Activated naive CD8-positive, alpha-beta T cell treated with anti-CD3 and anti-CD28 coated beads for 36 hours (primary cell): ENCODE data around the gene ISLR2. TPM values are rescaled to one million over a fixed set of nuclear protein-coding genes. Genes with fewer than 3 reads are reported as not detected.
"Not testable (repeated sequence)": the region's sequence is repeated elsewhere in the genome, so short reads cannot be mapped to it uniquely, and the experiment has no call there.

Experiments used
- DNase-seq: peaks from one replicate; pipeline ENCODE4 v3.0.0; 2021
- H3K27ac Mint-ChIP-seq: one replicate; pipeline ENCODE4 v1.8.0; 2022; ENCODE audit warnings: mild to moderate bottlenecking, moderate library complexity, mixed read lengths
- H3K27me3 Mint-ChIP-seq: one replicate; pipeline ENCODE4 v1.8.0; 2022; ENCODE audit warnings: mild to moderate bottlenecking, mixed read lengths
- H3K36me3 Mint-ChIP-seq: one replicate; pipeline ENCODE4 v1.8.0; 2021; ENCODE audit warnings: mild to moderate bottlenecking, mixed read lengths
- H3K4me1 Mint-ChIP-seq: one replicate; pipeline ENCODE4 v1.8.0; 2021; ENCODE audit warnings: mixed read lengths
- H3K4me3 Mint-ChIP-seq: one replicate; pipeline ENCODE4 v1.8.0; 2022; ENCODE audit warnings: mild to moderate bottlenecking, moderate library complexity, mixed read lengths
- H3K9me3 Mint-ChIP-seq: one replicate; pipeline ENCODE4 v1.8.0; 2022; ENCODE audit warnings: mixed read lengths
- total RNA-seq, 2 experiments: library from RNA; stranded (reverse); gene quantifications; one replicate each; pipeline ENCODE4 v1.2.3, GENCODE V29; 2021

ISLR2 gene
- total RNA-seq, 2 experiments from 2014 or later = not detected

DNA sequence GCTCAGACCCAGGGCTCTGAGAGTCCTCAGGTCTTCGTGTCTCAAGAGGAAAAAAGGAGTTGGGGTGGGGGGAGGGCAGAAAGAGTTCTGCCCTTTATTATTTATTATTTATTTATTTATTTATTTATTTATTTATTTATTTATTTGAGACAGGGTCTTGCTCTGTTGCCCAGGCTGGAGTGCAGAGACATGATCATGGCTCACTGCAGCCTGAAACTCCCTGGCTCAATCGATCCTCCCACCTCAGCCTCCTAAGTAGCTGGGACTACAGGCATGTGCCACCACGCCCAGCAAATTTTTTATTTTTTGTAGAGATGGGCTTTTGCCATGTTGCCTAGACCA lies 31.8 kb downstream of the ISLR2 start:
- not testable (repeated sequence) for H3K36me3 Mint-ChIP-seq, H3K27ac Mint-ChIP-seq, DNase-seq, H3K4me3 Mint-ChIP-seq, H3K9me3 Mint-ChIP-seq
- peaks cover 29% of the 10 kb centered on the region for H3K4me1 Mint-ChIP-seq
- H3K27me3 Mint-ChIP-seq = peaks cover 11% of the 10 kb centered on the region

DNA sequence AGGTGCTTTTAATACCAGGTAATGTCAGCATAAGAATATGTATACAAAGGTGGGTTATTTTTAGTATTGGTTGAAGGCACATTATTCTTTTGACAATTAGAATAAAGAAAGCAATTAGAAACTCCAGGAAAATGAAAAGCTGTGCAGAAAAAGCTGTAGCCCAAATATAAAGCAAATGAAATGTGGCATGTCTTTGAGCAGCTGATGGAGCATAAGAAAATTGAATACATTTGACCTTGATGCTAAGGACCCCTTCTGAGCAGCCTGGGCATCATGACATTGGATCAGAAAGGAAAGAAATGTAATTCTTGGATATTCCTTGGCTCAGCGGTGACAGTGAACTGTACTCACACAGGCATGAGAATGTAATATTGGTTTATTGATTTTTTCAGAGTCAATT lies 35.1 kb downstream of the ISLR2 start:
- Mint-ChIP-seq H3K36me3 (no peaks in the 10 kb centered on the region), H3K27ac (no peak overlapping the region), H3K4me3 (no peak overlapping the region), H3K27me3 (peaks cover 11% of the 10 kb centered on the region), H3K9me3 (no peaks in the 10 kb centered on the region), H3K4me1 (no peaks in the 10 kb centered on the region)
- no peak for DNase-seq

DNA sequence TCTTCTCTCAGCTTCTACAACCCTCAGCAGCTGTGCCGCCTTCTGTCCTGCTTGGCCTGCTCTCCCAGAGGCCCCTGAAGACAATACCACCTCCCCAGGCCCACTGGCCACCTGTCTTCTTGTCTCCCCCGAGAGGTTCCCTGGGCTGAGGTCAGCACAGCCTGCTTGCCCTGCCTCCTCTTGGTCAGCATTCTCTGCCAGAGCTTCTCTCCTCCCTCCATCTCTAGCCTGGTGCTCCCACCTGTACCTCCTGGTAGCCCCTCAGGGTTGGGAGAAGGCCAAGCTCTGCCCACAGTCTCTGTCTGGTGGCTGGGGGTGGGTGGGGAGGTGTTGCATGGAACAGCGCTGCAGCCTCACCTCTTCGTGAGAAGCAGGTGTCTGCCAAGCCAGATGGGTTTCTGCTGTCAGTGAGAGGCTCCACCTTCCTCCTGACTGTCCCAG lies 37.5 kb downstream of the ISLR2 start:
- no peak for DNase-seq

DNA sequence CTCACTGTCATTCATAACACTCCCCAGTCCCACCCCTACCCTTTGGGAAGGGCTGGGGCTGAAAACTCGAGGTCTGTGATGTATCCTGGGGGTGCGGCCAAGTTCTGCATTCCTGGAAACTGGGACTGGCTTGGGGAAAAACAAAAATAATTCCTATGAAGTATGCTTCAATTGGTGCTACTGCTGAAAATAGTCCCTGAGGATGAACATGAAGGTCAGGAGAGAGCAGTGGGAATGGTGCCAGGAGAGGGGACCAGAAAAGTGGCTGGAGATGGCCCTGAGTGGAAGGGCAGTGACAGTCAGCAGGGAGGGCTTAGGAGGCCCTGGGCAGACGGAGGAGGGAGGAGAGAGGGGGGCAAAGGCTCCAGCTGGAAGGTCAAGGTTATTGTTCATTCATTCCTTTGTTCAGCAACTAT lies 38.3 kb downstream of the ISLR2 start:
- H3K27ac Mint-ChIP-seq = no peak overlapping the region
- DNase-seq = no peak
- no peaks in the 10 kb centered on the region for H3K27me3 Mint-ChIP-seq
- no peaks in the 10 kb centered on the region for H3K36me3 Mint-ChIP-seq
- H3K4me1 Mint-ChIP-seq = no peaks in the 10 kb centered on the region
- H3K9me3 Mint-ChIP-seq = no peaks in the 10 kb centered on the region
- H3K4me3 Mint-ChIP-seq = no peak overlapping the region

More for the DNA sequence above, 37.5 kb downstream of the ISLR2 start:
- Mint-ChIP-seq H3K9me3 (no peaks in the 10 kb centered on the region), H3K4me1 (no peaks in the 10 kb centered on the region), H3K27ac (no peak overlapping the region), H3K36me3 (no peaks in the 10 kb centered on the region), H3K27me3 (peaks cover 6% of the 10 kb centered on the region), H3K4me3 (no peak overlapping the region)

DNA sequence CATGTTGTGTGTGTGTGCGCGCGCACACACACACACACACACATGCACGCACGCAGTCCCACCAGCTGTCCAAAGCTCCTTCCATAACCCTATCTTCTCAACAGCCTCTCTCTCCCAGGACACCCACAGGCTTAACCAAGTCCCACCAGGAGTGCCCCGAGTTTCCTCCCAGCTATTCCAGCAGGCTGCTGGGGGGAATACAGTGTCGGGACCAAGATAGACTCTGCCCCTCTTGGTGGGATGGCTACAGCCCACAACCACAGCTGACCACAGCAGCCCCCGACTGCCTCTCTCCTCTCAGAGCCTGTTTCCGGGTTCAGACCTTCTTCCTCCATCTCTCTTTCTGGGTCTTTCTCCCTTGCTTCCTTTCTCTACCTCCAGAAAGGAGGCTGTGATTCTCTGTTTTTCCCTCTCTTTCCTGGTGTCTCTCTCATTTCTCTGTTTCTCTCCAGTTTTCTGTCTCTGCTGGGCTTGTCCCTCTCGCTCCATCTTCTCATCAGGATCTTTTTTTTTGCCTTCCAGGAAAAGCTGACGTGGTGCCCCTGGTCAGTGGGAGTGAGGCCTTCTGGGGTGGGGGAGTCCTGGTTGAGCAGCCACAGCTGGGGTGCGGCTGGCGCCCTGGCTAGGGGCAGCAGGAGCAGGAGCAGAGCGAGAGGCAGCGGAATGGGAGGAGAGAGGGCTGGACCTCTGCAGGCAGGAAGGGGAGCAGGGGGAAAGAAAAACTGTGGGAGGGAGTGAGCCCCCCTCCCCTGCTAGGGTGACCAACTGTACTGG lies 39.9 kb downstream of the ISLR2 start:
- no peaks in the 10 kb centered on the region for H3K36me3 Mint-ChIP-seq
- H3K27me3 Mint-ChIP-seq = no peaks in the 10 kb centered on the region
- H3K4me3 Mint-ChIP-seq = no peak overlapping the region
- no peak overlapping the region for H3K27ac Mint-ChIP-seq
- DNase-seq = no peak
- no peaks in the 10 kb centered on the region for H3K4me1 Mint-ChIP-seq
- no peaks in the 10 kb centered on the region for H3K9me3 Mint-ChIP-seq

DNA sequence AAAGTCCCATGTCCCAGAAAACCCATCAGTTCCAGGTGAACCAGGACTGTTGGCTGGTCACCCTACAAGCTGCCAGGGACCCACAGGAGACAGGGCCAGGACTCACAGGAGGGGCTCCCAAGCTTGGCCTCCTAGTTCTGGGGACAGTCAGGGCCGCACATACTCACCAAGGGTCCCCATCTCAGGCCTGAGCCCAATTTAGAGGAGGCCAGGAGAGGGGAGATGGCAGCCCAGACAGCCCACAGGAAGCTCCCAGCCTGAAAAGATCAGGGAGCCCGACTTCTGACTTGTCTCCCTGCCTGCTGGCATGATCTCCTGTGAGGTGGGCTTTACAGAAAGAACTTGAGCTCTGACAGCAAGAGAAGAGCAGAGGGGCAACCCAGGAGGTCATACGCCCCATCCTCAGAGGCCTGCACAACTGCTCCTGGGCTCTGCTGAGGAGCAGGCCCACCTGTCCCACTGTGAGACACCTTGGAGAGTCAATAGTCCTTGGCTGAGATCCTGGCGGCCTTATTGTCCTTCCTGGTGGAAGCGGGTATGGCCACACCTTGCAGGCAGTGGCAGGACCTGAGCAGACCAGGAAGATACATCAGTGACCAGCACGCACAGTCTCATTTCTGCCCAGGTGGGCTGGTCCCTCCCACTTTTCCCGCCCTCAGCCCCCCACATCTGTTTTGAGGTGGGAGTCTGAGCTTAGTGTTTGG lies 40.6 kb downstream of the ISLR2 start:
- no peak for DNase-seq
- Mint-ChIP-seq H3K9me3 (no peaks in the 10 kb centered on the region), H3K36me3 (no peaks in the 10 kb centered on the region), H3K27ac (no peak overlapping the region), H3K4me3 (no peak overlapping the region), H3K4me1 (no peaks in the 10 kb centered on the region), H3K27me3 (no peaks in the 10 kb centered on the region)

DNA sequence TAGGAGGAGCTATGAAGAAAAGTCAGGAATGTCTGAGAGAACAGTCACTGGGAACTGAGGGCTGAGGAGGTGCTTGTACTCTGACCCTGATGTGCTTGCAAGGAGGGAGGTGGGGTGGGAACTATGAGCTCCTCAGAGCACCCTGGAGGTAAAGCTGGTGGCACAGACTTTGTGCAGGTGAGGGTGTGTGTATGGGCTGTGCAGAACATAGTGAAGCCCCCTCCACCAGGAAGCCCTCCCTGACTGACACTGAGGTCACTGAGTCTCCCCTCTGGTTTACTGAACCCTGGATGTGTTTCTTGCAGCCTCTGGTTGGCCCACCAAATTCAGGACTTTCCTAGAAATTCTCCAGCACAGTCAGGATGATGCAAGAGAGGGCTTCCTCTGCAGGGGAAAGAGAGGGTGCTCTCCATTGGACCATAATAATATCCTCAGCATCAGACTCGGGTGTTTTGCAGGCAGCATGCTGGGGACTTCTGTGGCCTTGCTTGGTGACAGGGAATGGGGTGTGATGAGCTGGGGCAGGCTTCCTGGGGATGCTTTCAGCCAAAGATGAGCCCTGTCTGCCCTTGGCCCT lies 41.7 kb downstream of the ISLR2 start:
- Mint-ChIP-seq H3K4me3 (no peak overlapping the region), H3K36me3 (no peaks in the 10 kb centered on the region), H3K27me3 (no peaks in the 10 kb centered on the region), H3K27ac (no peak overlapping the region), H3K9me3 (no peaks in the 10 kb centered on the region), H3K4me1 (no peaks in the 10 kb centered on the region)
- DNase-seq = no peak

DNA sequence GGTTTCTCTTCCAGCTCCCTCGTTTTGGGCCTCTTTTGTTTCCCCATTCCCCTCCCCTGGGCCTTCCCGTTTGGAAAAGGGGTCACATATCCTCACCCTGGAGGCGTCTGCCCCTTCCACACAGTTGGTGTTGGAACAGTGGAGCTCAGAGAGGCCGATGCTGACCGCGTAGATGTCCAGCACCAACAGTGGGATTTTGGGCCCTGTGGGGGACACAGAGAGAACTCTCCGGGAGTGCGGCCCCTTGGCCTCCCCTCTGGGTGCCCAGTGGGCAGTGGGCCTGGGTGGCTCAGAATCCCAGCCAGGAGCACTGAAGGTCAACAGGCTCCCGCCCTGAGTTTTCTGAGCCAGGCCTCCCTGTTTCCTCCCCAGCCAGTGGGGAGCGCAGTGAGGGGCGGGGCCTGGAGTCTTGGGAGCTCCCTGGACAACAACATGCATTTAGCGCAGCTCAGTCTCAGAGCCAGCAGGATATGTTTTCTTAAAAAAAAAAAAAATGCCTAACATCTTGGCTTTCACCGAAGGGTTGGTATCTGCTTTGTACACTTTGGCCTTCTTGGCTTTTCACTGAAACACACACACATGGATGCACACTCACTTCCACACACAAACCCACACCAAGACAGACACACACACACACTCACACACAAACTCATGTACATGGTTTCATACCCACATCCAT lies 42.5 kb downstream of the ISLR2 start:
- Mint-ChIP-seq H3K27me3 (no peaks in the 10 kb centered on the region), H3K4me1 (no peaks in the 10 kb centered on the region), H3K9me3 (no peaks in the 10 kb centered on the region), H3K27ac (no peak overlapping the region), H3K4me3 (no peak overlapping the region), H3K36me3 (no peaks in the 10 kb centered on the region)
- no peak for DNase-seq

DNA sequence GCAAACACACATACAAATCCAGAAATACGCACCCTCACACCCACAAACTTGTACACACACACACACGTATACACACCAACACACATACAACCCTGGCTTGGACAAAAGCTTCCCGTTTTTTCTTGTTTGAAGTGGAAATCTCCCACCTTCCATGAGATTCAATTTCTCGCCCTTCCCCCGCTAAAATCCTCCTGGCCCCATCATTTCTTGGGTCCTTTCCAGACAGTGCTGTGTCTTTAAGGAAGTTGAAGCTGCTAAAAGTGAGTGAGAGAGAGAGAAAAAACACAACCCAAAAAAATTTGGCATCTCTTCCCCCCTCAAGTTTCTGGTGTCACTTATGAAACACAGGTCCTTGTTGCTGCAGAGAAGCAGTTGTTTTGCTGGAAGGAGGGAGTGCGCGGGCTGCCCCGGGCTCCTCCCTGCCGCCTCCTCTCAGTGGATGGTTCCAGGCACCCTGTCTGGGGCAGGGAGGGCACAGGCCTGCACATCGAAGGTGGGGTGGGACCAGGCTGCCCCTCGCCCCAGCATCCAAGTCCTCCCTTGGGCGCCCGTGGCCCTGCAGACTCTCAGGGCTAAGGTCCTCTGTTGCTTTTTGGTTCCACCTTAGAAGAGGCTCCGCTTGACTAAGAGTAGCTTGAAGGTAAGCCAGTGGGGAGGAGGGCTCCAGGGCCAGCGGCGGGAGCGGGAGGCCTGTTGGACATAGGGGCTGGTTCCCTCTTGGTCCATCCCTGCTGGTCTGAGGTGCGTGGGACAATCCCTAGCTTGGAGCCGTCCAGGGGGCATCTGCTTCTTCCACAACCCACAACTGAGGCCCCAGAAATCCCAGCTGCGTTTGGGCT lies 43.2 kb downstream of the ISLR2 start, which contains the start of gene ISLR:
Gene ISLR, plus strand, starts transcription at position 331 of the 839 bp plus-strand sequence. CDS start 1,149 bp downstream, outside the sequence.
- H3K9me3 Mint-ChIP-seq = no peaks in the 10 kb centered on the region
- no peak within 1 kb of the TSS for H3K27ac Mint-ChIP-seq
- no peaks in the 10 kb centered on the region for H3K27me3 Mint-ChIP-seq
- no peak for DNase-seq
- H3K4me3 Mint-ChIP-seq = no peak within 1 kb of the TSS
- H3K4me1 Mint-ChIP-seq = no peaks in the 10 kb centered on the region
- H3K36me3 Mint-ChIP-seq = no peaks in the 10 kb centered on the region

DNA sequence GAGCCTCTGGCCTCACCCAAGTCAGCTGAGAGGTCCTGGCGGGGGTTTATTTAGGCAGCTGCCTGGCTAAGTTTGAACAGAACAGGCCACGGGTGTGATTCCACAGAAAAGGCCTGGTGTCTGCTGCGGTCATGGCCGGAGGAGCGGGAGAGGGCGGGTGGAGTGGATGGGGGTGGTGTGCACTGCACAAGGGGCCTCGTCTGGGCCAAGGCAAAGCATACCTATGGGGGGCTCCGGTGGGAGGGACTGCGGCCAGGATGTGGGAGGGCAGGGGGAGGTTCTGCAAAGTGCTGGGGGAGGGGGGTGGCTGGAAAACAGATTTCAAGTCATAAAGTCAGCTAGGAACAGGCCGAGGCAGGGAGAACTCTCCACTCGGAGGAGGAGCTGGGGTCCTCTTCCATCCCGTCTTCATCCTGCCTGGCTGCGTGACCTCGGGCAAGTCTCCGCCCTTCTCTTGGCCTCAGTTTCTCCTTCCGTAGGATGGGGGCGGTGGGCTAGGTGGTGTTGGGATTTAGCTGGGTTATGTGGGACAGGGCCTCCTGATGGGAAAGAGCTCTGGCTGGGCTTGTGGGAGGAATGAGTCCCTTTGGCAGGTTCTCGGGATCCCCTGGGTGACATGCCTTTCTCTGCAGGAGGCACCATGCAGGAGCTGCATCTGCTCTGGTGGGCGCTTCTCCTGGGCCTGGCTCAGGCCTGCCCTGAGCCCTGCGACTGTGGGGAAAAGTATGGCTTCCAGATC lies 44.0 kb downstream of the ISLR2 start:
- Mint-ChIP-seq H3K27me3 (no peaks in the 10 kb centered on the region), H3K27ac (no peak overlapping the region), H3K4me3 (no peak overlapping the region), H3K4me1 (no peaks in the 10 kb centered on the region), H3K9me3 (no peaks in the 10 kb centered on the region), H3K36me3 (no peaks in the 10 kb centered on the region)
- no peak for DNase-seq

DNA sequence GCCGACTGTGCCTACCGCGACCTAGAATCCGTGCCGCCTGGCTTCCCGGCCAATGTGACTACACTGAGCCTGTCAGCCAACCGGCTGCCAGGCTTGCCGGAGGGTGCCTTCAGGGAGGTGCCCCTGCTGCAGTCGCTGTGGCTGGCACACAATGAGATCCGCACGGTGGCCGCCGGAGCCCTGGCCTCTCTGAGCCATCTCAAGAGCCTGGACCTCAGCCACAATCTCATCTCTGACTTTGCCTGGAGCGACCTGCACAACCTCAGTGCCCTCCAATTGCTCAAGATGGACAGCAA lies 44.5 kb downstream of the ISLR2 start:
- no peak for DNase-seq
- Mint-ChIP-seq H3K36me3 (no peaks in the 10 kb centered on the region), H3K27me3 (no peaks in the 10 kb centered on the region), H3K27ac (no peak overlapping the region), H3K4me3 (no peak overlapping the region), H3K4me1 (no peaks in the 10 kb centered on the region), H3K9me3 (no peaks in the 10 kb centered on the region)

DNA sequence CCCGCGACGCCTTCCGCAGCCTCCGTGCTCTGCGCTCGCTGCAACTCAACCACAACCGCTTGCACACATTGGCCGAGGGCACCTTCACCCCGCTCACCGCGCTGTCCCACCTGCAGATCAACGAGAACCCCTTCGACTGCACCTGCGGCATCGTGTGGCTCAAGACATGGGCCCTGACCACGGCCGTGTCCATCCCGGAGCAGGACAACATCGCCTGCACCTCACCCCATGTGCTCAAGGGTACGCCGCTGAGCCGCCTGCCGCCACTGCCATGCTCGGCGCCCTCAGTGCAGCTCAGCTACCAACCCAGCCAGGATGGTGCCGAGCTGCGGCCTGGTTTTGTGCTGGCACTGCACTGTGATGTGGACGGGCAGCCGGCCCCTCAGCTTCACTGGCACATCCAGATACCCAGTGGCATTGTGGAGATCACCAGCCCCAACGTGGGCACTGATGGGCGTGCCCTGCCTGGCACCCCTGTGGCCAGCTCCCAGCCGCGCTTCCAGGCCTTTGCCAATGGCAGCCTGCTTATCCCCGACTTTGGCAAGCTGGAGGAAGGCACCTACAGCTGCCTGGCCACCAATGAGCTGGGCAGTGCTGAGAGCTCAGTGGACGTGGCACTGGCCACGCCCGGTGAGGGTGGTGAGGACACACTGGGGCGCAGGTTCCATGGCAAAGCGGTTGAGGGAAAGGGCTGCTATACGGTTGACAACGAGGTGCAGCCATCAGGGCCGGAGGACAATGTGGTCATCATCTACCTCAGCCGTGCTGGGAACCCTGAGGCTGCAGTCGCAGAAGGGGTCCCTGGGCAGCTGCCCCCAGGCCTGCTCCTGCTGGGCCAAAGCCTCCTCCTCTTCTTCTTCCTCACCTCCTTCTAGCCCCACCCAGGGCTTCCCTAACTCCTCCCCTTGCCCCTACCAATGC lies 45.1 kb downstream of the ISLR2 start:
- Mint-ChIP-seq H3K4me3 (no peak overlapping the region), H3K4me1 (no peaks in the 10 kb centered on the region), H3K9me3 (no peaks in the 10 kb centered on the region), H3K27ac (no peak overlapping the region), H3K27me3 (no peaks in the 10 kb centered on the region), H3K36me3 (no peaks in the 10 kb centered on the region)
- no peak for DNase-seq
